ENCODE results near the gene HOXD10.

HOXD10 gene

DNA sequence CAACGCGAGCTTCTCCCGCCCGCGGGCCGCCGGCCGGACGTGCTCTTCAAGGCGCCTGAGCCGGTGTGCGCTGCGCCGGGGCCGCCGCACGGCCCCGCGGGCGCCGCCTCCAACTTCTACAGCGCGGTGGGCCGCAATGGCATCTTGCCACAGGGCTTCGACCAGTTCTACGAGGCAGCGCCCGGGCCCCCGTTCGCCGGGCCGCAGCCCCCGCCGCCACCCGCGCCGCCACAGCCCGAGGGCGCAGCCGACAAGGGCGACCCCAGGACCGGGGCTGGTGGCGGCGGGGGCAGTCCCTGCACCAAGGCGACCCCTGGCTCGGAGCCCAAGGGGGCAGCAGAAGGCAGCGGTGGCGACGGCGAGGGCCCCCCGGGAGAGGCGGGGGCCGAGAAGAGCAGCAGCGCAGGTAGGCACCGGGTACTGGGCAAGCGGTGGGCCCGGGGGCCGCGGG is 8.8 kb upstream of the HOXD10 start:
- no peak for DNase-seq

- DNase-seq, result no peak
These were observed 7.2 kb upstream of the HOXD10 start for GRCh38 chr2:176109192-176109901.

DNA sequence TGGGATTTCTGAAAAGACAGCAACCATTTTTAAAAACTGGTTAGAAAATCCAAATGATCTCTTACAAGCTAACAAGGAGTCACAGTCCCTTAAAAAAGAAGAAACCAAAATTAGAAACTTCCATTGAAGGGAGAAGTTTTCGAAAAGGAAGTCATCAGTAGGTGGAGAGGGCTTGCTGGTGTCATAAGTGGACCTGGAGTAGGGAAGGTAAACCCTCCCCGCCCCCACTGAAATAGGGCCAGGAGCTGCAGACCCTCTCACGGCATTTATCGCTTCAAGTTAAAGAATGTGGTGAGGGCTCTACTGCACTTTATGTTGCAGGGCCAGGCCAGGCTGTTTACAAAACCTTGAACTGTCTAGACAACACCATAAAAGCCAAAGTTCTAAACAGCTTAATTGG is 6.6 kb upstream of the HOXD10 start:
- DNase-seq, result no peak

DNA sequence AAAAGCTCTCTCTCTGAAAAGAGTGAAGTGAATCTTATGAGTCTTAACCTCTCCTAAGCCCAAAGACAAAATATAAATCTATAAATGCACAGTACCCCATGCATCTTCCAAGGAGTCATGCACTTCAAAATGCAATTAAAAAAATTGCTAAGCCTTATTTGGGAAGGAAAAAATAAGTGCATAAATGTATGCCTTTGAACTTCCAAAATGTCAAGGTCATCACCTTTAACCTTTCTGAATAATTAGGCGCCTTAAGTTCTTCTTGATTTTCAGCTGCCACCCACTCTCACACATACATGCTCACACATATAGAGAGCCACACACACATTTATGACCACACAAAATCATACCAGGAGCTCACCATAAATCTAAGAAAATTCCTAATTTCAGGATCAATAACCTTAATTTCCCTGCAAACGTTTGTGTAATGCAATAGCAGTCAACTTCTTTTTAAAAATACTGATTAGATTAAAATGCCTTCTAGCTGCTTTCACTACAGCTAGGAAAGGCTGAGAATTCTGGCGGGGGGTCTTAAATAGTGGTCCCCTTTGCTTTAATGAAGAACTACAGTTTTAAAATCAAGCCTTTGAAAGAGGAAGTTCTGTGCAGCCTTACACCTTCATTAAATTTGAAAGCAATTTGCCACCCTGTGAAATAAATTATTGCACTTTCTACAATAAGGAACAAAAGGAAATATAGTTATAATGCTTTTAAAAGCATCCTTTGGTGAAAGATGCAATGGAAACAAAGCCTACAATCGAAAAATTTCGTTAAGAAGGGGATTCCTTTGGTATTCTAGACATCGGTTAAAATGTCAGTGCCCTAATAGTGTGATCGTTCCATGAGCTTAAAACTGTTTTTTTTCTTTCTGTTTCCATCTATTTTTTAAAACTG is 5.9 kb upstream of the HOXD10 start:
- no peak for DNase-seq

DNA sequence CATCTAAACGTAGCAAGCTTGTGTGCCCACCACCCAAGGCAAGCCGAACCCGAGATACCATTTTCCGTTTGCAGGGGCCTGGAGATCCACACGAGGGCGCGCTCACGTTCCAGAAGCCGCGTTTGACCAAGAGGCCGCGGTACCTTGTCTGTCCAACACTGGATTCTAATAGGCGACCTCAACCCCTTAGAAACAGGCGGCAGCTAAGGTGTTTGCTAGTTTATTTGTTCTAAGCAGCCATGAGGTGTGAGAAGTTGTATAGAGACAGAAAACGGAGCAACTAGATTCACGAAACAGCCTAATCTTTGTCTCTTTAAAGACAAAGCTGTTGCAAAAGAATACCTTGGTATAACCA is 5.3 kb upstream of the HOXD10 start:
- no peak for DNase-seq

- no peak for DNase-seq
These were observed 4.7 kb upstream of the HOXD10 start for GRCh38 chr2:176111846-176112374.

GRCh38 chr2:176112375-176113302 is 3.9 kb upstream of the HOXD10 start:
- DNase-seq, result no peak

- no peak for DNase-seq
These were observed 2.3 kb upstream of the HOXD10 start for GRCh38 chr2:176114120-176114929.

- no peak for DNase-seq
These were observed 1.5 kb upstream of the HOXD10 start for GRCh38 chr2:176114930-176115625.

DNA sequence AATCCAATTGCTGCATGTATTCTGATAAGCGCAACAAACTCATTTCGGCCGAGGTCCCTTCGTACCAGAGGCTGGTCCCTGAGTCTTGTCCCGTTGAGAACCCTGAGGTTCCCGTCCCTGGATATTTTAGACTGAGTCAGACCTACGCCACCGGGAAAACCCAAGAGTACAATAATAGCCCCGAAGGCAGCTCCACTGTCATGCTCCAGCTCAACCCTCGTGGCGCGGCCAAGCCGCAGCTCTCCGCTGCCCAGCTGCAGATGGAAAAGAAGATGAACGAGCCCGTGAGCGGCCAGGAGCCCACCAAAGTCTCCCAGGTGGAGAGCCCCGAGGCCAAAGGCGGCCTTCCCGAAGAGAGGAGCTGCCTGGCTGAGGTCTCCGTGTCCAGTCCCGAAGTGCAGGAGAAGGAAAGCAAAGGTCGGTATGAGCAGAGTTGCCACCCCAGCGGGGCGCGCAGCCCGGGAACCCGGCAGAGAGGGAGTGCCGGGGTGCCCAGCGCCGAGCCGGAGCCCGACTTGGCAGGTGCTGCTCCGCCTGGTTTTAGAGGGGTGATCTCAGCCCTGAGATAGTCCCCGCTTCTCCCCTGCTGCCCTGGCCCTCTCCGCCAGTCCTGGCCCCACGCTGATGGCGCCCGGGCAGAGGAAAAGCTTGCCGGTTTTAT is 714 bp downstream of the HOXD10 start:
- no peak for DNase-seq

DNA sequence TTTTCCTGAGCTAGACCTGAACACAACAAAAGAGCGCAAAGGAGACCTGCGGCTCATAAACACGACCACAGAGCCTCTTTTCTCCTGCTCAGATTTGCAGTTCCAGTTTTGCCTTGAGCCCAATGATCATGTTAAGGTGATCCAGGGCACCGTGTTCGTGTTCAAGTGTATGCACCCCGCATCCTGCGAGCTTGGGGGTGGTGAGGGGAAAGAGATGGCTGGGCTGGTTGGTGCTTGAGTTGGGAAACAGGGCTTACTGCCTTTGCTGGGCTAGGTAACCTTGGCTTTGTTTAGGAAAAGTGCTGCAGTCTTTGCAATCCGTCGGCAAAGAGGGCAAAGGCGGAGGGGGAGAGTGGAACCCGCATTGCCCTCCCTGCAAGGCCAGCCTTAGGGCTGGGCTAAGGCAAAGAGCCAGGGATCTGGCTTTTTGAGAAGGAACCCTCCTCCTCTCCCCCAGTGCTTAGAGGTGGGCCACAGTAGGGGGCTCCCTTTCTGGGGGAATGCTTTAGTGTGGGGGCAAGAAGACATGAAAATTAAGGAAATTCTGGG is 1.3 kb downstream of the HOXD10 start:
- DNase-seq, result no peak

DNA sequence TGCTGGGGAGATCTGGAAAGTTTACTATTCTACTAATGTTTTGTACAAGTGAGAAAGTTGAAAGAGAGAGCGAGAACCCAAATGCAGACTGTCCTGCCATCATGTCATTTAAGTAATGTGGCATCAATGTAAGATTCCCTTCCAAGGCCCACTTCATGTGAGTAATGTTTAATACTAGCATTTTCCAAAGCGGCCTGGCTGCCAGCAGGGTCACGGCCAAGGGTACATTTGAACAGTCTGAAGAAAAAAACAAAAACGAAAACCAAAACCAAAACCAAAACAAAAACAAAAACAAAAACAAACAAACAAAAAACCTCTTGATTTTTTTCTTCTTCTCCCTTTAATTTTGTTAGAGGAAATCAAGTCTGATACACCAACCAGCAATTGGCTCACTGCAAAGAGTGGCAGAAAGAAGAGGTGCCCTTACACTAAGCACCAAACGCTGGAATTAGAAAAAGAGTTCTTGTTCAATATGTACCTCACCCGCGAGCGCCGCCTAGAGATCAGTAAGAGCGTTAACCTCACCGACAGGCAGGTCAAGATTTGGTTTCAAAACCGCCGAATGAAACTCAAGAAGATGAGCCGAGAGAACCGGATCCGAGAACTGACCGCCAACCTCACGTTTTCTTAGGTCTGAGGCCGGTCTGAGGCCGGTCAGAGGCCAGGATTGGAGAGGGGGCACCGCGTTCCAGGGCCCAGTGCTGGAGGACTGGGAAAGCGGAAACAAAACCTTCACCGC is 2.2 kb downstream of the HOXD10 start:
- DNase-seq, result no peak

DNA sequence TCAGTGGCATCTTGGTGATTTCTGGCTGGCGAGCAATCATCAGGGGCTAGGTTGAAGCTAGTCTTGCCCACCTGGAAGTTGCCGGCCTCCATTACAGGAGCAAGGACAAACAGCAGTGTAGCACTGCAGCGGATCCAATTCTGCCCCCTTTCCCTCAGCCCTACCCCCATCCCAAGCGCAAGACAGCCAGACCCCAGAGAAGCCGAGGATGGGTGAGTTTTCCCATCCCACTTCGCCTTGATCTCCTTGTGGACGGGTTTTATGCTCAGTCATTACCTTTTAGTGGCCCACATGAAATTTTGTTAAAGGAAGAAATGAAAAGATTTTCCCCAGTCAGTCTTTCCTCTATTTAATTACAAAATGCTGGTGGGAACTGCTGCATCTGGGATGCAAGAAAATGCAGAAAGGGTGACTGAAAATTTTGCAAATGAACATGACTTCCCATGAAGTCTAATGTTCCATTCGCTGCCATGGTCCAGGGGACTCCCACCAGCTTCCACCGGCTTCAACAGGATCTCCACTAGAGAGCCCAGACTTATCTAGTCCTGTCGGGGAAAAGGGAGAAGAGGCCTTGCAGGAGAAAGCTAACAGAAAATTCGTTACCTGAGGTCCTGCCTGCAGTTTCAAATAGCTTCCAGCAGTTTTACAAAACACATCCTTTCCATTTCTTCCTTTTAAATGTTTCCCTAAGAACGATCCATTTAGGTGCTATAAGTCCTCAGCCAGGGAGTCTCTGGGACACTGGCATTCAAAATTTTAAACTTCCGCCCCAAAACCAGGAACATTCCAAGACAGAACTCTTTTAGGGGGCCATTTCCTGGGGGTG is 4.0 kb downstream of the HOXD10 start:
- DNase-seq, result no peak

GRCh38 chr2:176121190-176122051 is 4.8 kb downstream of the HOXD10 start:
- no peak for DNase-seq

- no peak for DNase-seq
These were observed 5.6 kb downstream of the HOXD10 start for GRCh38 chr2:176122052-176122682.

DNA sequence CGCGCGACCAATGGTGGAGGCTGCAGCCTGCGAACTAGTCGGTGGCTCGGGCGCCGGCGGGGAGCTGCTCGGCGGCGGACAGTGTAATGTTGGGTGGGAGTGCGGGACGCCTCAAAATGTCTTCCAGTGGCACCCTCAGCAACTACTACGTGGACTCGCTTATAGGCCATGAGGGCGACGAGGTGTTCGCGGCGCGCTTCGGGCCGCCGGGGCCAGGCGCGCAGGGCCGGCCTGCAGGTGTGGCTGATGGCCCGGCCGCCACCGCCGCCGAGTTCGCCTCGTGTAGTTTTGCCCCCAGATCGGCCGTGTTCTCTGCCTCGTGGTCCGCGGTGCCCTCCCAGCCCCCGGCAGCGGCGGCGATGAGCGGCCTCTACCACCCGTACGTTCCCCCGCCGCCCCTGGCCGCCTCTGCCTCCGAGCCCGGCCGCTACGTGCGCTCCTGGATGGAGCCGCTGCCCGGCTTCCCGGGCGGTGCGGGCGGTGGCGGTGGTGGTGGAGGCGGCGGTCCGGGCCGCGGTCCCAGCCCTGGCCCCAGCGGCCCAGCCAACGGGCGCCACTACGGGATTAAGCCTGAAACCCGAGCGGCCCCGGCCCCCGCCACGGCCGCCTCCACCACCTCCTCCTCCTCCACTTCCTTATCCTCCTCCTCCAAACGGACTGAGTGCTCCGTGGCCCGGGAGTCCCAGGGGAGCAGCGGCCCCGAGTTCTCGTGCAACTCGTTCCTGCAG is 6.3 kb downstream of the HOXD10 start, which contains the start of gene HOXD9:
HOXD9 (plus strand) TSS at position 37 of the 728 bp plus-strand sequence; CDS start at position 87, 50 bp downstream.
- no peak for DNase-seq

Data from CD4-positive, alpha-beta T cell treated with Interleukin-17A for 4 hours (primary cell).